Hair follicular keratinocyte (primary cell): Measurements from ENCODE around the gene NAA11. TPM values are rescaled to one million over a fixed set of nuclear protein-coding genes. Genes with fewer than 3 reads are reported as not detected.

ENCODE experiments used
- total RNA-seq: library from RNA; depleted of rRNA; stranded (reverse); fragments of >200 nt; gene quantifications from 2 replicates; pipeline ENCODE4 v1.2.3, GENCODE V29; 2015

NAA11 gene
- not detected in 2 replicates for total RNA-seq

GRCh38 chr4:79325864-79326328 is at the start of gene NAA11:
TSS of gene NAA11 (minus strand) at chr4:79326061. CDS start at chr4:79325877, 184 bp downstream.

Other genes with a start within 250 kb of the NAA11 start
- gene GK2, start 82.2 kb upstream of the NAA11 start, total RNA-seq = not detected in 2 replicates